Superior temporal gyrus (tissue), 1 donor: ENCODE results near the gene SLC37A3.
"Not testable (repeated sequence)": the region's sequence is repeated elsewhere in the genome, so short reads cannot be mapped to it uniquely, and the experiment has no call there.

Source experiments
- DNase-seq: peaks from one replicate; pipeline ENCODE4 v3.0.0-alpha.2; 2016; ENCODE audit errors: extremely low spot score

Gene SLC37A3

GRCh38 chr7:140348161-140348849 lies 50.0 kb downstream of the SLC37A3 start:
- DNase-seq: no peak

GRCh38 chr7:140347218-140347617 lies 51.1 kb downstream of the SLC37A3 start:
- DNase-seq: no peak

GRCh38 chr7:140345426-140345825 lies 52.9 kb downstream of the SLC37A3 start:
- DNase-seq: no peak

GRCh38 chr7:140342727-140343514 lies 55.4 kb downstream of the SLC37A3 start:
- peak; percentile 79 for DNase-seq

GRCh38 chr7:140338959-140339358 lies 59.4 kb downstream of the SLC37A3 start:
- DNase-seq: not testable (repeated sequence)

GRCh38 chr7:140334341-140335057 lies 63.8 kb downstream of the SLC37A3 start:
- DNase-seq: peak; percentile 87

- no peak for DNase-seq
These were observed 64.6 kb downstream of the SLC37A3 start for GRCh38 chr7:140333686-140334085.

GRCh38 chr7:140333223-140333622 lies 65.1 kb downstream of the SLC37A3 start:
- DNase-seq: no peak

GRCh38 chr7:140330595-140330994 lies 67.7 kb downstream of the SLC37A3 start:
- no peak for DNase-seq

- peak; percentile 55 for DNase-seq
These were observed 68.2 kb downstream of the SLC37A3 start for GRCh38 chr7:140330128-140330527.

GRCh38 chr7:140327261-140327661 lies 71.1 kb downstream of the SLC37A3 start:
- no peak for DNase-seq

- peak; percentile 89 for DNase-seq
These were observed 72.0 kb downstream of the SLC37A3 start for GRCh38 chr7:140326116-140326928.

- no peak for DNase-seq
These were observed 72.7 kb downstream of the SLC37A3 start for GRCh38 chr7:140325600-140325999.

GRCh38 chr7:140324714-140325113 lies 73.6 kb downstream of the SLC37A3 start:
- DNase-seq: no peak

GRCh38 chr7:140322759-140323158 lies 75.6 kb downstream of the SLC37A3 start:
- DNase-seq: no peak

- DNase-seq: not testable (repeated sequence)
These were observed 78.3 kb downstream of the SLC37A3 start for GRCh38 chr7:140320078-140320477.

GRCh38 chr7:140317999-140318398 lies 80.3 kb downstream of the SLC37A3 start:
- DNase-seq: no peak

GRCh38 chr7:140317597-140317996 lies 80.7 kb downstream of the SLC37A3 start:
- DNase-seq: no peak

GRCh38 chr7:140316165-140316661 lies 82.1 kb downstream of the SLC37A3 start:
- DNase-seq: peak; percentile 85

GRCh38 chr7:140315498-140316164 lies 82.7 kb downstream of the SLC37A3 start:
- DNase-seq: no peak
